AG08395 (cell line): ENCODE measurements around the gene OMP.

Source experiments
- DNase-seq: peaks from one replicate; pipeline ENCODE4 v3.0.0; 2012; ENCODE audit warnings: mixed read lengths, low spot score

The OMP gene

DNA sequence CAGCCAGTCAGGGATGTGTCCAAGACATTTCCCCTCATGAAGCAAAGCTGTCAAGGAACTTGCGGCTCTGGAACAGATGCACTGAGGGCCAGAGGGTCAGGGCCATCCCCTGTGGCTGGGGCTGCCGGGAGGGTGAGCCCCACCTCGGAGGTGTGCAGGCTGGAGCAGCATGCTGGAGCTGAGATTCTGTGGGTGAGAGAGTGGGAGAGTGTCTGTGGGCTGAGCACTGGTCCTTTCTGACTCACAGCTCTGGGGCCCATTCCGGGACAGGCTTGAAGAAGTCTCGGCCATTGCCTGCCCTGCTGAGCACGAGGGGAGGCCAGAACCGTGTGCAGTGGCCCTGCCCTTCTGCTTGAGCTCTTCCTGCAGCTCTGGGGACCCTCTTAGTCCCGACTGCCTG, 2.1 kb downstream of the OMP start:
- no peak for DNase-seq

DNA sequence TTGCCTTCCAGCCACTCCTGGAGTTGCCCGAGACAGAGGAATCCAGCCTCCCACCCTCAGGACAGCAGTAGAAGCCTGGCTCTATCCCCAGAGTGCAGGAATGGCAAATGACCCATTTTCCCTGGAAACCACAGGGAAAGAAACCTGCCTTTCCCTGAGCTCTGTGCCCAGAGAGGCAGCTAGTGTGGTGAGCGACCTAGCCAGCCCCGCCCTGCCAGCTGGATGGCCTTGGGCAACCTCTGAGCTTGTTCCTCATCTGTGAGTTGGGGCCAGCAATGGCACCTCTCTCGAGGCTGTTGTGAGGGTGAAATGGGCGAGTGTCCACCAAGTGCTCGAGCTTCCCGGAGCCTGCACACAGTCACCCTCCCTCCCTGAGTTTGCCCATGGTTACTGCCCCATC, 3.7 kb downstream of the OMP start:
- DNase-seq: no peak

DNA sequence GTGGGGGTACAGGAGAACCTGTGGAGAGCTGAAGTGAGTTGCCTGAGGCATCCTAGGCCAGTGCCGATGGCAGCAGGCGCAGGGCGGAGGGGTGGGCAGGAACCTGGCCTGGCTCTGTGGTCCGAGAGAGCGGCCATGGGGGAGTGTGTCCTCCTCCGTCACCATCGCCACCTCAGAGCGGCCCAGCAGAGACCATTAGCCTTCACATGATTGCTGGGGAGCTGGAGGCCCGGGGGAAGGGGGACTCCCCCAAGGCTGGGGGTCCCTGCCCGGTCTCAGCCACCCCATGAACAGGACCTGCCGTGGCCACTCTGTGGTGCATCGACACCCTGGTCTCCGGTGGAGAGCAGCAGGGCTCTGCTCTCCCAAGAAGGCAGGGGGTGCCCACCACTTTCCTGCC, 4.1 kb downstream of the OMP start:
- DNase-seq: no peak

DNA sequence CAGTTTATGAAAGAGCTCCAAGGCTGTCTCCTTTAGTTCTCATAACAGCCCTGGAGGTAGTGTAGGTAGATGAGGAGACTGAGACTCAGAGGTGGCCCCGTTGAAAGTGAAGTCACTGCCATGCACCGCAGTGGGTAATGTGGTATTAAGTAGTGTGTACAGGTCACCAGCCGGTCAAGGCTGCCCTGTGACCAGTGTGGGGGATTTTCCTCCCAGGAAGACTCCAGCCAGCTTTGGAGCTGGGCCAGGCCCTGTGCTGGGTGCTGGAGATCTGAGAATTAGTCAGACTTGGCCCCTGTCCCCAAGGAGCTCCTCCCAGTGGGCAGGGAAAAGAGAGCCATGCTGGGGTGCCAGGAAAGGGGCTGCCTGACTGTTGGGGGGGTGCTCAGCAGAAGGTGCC, 5.3 kb downstream of the OMP start:
- peak; percentile 92 for DNase-seq

DNA sequence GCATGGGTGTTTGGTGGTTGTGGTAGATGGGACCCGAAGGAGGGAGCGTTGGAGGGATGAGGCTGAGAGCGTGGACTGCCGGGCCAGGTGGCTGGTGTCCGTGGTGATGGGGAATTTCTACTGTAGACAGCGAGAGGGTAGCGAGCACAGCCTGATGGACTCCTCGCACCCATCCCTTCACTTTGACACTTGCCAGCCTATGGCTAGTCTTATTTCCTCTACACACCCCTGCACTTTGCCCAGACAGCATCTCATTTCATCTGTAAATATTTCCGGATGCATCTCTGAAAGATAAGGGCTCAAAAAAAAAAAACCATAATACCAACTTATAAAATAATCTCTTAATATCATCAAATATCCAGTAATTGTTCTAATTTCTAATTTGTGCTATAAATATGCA, 5.8 kb downstream of the OMP start:
- DNase-seq: no peak

DNA sequence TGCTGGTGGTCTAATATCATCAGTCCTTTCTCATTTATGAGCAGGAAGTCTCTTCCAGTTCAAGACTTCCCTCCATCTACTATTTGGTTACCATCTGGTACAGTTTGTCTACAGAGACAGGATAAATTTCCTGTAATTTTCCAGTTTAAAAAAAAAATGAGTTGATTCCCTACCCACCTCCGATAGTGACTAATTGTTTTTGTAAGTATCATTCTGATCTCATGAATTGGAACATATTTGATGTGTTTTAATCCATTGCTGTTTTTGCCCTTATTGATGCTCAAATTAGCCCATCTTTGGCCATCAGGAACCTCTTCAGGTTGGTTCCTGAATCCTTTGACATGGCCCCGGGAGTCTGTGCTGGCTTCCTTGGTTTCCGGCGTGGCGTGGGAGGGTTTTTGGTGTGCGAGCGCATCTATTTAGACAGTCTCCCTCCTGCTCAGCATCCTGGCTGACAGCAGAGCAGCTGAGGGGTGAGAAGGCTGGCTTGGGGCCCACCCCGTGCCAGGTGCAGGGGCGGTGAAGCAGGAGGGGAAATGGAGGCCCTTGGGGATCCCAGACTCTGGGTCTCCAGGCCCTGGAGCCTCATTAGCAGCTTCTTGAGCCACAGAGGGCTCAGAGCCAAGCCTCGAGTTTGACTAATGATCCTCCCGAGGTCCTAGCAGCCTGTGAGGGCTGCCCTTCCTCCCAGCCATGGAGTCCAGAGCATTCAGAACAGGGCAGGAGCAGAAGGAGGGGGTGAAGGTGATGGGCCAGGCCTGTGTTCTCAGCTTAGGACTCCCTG, 6.8 kb downstream of the OMP start:
- peak; percentile 52 for DNase-seq

DNA sequence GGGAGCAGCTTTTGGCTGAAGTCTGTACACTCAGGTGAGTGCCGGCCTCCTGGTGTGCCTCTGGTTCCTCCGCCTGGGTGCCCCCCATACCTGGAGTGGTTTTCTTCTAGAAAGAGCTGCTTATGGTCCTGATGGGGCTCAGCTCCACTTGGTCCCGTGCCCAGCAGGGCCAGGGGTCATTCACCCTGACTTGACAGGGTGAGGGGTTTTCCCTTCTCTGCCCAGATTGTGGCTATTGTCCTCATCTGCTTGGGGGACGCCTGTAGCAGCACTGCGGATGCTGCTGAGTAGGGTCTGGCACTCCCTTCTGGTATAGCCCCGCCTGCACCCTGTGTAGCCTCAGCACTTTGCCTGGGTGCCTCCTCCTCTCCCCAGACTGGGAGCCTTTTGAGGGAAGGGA, 8.2 kb downstream of the OMP start:
- DNase-seq: no peak

DNA sequence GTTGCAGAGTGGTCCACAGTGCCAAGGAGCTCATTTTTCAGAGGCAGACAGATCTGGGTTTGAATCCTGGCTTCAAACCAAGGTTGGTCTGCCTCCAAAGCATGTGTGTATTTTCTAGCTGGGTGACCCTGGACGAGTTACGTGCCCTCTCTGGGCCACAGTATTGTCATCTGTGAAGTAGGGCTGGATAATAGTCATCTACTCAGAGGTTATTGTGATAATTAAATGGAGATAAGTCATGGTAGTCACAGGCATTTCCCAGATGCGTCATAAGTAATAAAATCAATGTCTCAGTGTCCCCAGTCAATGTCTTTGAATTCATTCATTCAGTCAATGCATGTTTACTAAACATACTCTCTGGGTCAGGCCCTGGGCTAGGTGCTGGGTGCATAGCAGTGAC, 8.6 kb downstream of the OMP start:
- no peak for DNase-seq

DNA sequence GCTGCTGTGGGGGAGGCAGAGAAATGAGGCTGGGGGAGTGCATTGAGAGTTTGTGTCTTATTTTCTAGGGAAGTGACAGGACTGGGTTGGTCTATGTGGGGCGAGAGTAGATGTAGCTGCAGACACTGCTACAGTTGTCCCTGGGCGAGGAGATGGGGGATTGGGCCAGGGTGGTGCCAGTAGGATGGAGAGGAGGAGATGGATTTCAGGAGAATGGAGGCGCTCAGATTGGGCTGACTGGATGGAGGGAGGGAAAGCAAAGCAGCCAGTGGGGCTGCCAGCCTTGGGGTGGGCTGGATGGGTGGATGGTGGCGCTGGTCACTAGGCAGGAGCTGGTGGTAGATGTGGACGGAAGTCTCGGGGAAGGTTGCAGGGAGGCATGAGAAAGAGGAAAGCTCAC, 9.3 kb downstream of the OMP start:
- DNase-seq: no peak

DNA sequence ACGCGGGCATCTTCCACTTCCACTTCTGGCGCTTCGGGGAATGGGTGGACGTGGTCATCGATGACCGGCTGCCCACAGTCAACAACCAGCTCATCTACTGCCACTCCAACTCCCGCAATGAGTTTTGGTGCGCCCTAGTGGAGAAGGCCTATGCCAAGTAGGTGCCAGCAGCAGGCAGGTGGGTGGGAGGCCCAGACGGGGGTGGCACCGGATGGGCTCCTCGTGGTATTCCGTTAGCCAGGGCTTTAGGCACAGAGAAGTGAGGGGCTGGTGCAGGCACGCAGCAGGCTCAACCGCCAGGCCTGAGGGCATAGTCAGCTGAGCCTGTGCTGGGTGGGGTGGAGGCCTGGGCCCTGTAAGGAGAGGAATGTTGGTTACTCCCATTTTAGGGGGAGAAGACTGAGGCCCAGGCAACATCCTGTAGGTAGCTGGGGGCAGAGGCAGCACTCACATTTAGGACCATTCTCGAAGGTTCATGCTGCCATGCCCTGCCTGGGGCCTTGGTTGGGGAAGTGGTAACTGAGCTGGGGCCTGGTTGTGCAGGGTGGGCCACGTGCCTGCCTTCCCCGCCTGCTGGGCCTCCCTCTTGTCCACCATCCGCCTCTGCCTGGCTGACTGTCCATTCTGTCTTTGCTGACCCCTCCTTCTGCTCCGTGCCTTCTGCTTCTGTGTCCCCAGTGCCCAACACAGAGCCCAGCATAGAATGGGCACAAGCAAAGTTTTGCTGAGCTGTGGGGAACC, 10.2 kb downstream of the OMP start:
- DNase-seq: no peak

DNA sequence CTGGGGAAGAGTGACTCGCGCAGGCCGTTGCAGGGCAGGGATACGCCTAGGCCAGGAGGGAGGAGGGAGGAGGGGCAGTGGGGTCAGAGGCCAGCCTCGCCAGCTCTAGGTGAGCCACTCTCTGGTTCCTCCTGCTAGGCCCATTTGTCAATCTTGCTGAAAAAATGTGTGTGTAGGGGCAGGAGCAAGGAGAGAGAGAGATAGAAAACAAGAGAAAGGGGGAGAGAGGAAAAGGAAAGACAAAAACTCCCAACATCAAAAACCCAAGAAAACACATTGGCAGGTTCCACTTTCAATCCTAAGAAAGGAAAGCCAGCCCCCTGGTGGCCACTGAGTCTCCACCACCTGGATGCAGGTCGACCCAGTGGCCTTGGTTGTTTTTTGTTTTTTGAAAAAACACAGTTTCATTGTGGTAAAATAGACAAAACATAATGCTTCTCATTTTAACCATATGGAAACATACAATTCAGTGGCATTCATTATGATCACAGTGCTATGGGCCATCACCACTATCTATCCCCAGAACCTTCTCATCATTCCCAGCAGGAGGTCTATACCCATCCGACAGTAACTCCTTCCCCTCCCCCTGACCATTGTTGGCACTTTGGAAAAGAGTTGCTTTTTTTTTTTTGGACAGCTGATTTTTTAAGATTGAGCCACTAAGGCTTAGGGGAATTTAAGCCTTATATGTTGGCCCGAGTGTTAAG, 10.9 kb downstream of the OMP start:
- peak; percentile 63 for DNase-seq

DNA sequence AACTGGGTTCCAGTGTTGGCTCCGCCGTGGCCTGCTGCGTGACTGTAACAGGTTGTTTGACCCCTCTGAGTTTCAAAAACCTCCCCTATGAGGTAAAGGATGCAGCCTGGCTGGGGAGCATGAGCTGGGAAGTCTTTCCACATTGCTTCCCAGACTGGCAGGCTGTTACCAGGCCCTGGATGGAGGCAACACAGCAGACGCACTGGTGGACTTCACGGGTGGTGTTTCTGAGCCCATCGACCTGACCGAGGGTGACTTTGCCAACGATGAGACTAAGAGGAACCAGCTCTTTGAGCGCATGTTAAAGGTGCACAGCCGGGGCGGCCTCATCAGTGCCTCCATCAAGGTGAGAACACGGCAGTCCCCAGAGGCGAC, 11.4 kb downstream of the OMP start:
- DNase-seq: no peak

DNA sequence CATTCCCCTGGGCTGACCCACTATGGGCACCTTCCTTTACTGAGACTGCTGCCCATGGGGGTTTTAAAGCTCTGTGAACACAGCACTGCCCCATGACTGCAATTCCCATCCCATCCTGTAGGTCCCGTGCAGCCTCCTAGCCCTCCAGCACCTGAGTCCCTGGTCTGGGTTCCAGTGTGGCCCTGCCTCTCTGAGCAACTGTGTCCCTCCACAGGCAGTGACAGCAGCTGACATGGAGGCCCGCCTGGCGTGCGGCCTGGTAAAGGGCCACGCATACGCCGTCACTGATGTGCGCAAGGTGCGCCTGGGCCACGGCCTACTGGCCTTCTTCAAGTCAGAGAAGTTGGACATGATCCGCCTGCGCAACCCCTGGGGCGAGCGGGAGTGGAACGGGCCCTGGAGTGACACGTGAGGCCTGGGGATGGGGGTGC, 12.6 kb downstream of the OMP start:
- DNase-seq: no peak

DNA sequence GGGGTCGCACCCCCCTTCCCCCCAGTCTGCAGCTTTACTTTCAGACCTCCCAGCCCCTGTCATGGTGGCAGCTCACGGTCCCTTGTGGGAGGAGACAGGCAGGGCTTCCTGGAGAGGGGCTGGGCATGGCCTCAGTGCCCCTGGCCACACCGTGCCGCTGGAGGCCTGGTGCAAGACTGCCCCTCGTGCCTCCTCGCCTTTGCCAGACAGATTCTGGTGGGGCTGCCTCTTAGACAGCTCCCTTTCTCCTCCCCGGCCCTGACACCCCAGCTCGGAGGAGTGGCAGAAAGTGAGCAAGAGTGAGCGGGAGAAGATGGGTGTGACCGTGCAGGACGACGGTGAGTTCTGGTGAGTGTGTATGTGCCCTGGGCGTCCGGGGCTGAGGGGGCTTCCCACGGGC, 13.3 kb downstream of the OMP start:
- DNase-seq: no peak

DNA sequence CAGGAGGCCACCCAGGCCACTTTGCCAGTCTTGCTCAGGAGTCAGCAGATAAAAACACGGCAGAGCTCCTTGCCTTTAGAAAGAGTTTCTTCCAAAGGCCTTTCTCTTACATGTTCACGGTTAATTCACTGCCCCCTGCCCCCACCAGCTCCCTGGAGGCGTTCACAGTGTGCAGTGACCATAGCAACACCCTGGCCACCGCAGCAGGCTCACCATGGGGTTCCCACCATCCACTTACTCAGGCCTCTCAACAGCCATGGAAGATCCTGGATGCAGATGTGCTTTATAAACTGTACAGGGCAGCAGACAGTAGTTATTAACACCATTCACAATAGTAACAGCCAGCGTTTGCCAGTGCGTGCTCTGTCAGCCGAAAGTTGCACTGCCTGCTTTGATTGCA, 14.9 kb downstream of the OMP start:
- DNase-seq: no peak

DNA sequence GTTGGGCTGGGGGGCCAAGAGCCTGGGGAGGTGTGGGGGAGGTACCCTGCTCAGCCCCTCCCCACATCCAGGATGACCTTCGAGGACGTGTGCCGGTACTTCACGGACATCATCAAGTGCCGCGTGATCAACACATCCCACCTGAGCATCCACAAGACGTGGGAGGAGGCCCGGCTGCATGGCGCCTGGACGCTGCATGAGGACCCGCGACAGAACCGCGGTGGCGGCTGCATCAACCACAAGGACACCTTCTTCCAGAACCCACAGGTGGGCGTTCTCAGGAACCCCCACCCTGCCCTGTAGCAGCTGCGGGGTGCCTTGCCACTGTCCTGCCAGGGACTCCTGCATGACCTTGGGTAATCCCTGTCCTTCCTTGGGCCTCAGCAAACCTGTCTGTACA, 15.4 kb downstream of the OMP start:
- DNase-seq: no peak

DNA sequence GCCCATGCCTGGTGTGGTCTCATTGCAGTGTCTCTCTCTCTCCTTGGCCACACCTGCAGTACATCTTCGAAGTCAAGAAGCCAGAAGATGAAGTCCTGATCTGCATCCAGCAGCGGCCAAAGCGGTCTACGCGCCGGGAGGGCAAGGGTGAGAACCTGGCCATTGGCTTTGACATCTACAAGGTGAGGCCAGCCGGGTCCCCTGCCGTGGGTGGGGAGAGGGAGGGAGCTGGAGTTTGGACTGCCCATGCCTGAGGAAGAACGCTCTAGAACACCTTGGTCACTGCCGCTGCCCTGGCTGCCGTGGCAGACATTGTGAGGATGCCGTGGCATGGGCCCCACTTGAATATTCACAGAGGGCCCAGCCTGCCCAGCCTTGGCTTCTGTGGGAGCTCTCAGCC, 16.3 kb downstream of the OMP start:
- no peak for DNase-seq

DNA sequence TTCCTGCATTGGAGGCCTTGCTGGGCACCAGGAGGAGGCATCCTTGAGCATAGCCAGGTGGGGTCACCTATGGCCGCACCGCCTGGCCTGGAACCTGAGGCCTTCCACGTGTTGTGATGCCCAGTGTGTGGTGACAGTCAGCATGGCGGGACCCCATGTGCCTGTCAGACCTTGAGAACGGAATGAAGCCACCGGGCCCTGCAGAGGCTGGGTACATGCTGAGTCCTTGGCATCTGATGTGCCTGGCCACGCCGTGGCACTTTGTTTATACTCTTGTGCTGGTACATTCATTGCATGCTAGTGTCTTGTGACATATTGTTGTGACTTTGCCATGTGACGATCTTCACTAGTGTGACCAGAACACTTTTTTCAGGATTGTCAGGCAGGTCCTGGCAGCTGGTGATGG, 16.9 kb downstream of the OMP start:
- no peak for DNase-seq

DNA sequence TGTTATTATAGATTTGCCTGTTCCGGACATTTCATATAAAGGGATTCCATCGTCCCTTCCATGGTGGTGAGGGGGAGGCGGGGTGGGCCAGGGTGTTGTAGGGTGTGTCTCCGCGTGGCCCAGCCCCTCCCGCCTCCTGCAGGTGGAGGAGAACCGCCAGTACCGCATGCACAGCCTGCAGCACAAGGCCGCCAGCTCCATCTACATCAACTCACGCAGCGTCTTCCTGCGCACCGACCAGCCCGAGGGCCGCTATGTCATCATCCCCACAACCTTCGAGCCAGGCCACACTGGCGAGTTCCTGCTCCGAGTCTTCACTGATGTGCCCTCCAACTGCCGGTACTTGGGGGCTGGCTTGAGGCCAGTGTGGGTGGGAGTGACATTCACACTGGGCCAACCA, 17.9 kb downstream of the OMP start:
- DNase-seq: no peak

DNA sequence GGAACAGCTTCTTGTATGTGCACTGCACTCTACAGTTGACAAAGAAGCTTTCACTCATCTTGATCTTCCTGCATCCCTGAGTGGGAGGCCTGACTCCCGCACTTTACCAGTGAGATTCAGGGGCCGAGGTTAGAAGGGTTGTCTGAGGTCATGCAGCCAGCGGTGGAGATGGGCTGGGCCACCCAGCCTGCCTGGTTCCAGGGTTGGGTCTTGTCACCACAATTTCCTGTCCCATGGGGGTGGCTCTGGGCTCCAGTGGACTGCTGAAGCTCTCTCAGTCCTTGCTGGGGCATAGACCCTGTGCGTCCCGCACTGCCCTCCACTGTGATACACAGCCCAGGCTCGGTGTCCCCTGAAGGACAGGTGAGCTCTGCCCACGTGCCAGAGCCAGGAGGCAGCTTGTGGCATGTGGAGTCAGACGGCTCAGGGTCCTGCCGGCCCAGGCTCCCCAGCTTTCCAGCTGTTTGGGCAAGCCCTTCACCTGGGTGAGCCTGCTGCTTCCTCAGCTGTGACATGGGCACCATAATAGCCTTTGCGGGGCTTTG, 18.5 kb downstream of the OMP start:
- no peak for DNase-seq

DNA sequence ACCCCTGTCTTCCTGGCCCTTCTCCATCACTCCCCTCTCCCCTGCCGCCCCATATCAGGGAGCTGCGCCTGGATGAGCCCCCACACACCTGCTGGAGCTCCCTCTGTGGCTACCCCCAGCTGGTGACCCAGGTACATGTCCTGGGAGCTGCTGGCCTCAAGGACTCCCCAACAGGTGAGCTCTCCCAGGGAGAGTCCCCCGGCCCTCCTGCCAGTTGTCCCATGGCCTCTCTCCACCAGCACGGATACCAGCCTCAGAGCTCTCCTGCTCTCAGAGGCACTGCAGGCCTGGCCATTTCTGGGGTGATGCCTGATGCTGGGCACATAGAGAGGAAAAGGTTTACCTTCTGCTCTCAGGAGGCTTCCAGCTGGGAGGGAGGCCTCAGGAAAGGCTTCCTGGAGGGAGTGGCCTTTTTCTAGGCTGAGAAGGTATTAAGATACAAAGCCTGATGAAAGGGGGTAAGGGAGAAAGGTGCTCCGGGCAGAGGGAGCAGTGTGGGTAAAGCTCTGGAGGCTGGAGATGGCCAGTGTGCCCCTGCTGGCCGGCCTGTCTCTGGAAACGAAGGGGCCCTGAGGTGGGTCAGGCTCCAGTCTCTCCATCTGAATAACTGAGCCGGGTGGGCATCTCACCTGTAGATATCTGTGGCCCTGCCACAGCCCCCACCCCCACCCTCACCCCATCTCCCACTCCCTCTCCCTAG, 19.4 kb downstream of the OMP start:
- DNase-seq: no peak

DNA sequence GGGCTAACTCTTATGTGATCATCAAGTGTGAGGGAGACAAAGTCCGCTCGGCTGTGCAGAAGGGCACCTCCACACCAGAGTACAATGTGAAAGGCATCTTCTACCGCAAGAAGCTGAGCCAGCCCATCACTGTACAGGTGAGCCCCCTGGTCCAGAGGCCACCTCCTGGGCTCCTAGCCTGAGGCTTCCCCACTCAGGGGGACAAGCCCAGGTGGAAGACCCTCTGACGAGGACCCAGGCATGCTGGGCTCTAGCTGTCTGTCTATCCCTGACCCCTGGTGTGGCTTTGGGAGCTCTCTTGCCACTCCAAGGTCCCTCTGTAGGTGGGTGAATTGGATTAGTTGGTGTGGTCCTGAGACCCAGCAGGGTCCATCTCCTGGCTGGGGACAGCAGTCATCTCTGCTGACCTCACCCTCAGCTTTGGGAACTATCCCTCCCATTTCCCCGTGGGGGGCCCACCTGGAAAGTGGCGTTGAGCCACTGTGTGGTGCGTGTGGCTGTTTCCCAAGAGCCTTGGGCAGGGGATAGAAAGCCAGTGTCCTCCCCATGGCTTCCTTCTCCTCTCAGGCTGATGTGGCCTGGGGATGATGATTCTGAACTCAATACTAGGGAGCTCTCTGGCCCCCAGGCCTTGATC, 20.1 kb downstream of the OMP start:
- no peak for DNase-seq
